ENCODE measurements around the gene PEF1.

DNA sequence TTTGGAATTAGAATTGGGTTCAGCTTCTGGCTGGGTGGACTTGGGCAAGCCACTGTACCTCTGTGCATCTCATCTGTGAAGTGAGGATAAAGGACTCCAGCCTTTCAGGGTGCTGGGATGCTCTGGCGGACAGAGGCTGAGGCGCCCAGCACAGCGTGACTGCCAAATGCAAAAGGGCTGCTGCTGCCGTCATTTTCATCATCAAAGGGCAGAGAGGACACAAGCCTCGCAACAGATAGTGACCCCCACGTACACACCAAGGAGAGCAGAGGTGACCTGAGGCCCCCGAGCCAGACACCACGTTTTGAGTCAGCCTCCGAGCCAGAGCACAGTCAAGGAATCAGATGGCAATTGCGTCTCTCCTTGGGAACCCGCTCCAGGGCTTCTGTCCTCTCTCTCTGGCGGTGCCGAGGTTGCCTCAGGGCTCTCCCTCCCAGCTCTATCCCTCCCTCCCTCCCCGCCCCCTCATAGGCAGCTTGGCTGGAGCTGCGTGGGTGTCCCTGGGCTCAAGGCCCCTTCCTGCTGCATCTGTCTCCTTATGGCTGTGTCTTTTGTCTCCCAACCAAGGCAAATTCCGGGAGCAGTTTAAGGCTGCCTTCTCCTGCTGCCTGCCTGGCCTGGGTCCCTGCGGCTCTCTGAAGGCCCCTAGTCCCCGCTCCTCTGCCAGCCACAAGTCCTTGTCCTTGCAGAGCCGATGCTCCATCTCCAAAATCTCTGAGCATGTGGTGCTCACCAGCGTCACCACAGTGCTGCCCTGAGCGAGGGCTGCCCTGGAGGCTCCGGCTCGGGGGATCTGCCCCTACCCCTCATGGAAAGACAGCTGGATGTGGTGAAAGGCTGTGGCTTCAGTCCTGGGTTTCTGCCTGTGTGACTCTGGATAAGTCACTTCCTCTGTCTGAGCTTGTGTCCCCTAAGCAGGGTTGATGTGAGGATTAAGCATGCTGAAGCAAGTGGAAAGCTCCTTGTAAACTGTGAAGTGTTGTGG, 18.2 kb downstream of the PEF1 start:
- TF ChIP-seq, protein P1, sequence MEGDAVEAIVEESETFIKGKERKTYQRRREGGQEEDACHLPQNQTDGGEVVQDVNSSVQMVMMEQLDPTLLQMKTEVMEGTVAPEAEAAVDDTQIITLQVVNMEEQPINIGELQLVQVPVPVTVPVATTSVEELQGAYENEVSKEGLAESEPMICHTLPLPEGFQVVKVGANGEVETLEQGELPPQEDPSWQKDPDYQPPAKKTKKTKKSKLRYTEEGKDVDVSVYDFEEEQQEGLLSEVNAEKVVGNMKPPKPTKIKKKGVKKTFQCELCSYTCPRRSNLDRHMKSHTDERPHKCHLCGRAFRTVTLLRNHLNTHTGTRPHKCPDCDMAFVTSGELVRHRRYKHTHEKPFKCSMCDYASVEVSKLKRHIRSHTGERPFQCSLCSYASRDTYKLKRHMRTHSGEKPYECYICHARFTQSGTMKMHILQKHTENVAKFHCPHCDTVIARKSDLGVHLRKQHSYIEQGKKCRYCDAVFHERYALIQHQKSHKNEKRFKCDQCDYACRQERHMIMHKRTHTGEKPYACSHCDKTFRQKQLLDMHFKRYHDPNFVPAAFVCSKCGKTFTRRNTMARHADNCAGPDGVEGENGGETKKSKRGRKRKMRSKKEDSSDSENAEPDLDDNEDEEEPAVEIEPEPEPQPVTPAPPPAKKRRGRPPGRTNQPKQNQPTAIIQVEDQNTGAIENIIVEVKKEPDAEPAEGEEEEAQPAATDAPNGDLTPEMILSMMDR (IDR thresholded peaks at IDR 0.05 in 4 of 5, conservative IDR thresholded peaks at IDR 0.05 in 1 of 5), result no peak
- peak in 1 of 2 donors; percentile 8 for TF ChIP-seq POLR2A (IDR thresholded peaks at IDR 0.05)
